AG09319 (cell line): ENCODE measurements around the gene HDDC2.

Experiments
- DNase-seq: peaks from one replicate; pipeline ENCODE4 v3.0.0-alpha.2; 2010; ENCODE audit warnings: low read depth; ENCODE audit errors: extremely low read depth
- TF ChIP-seq, protein P1 (sequence below): IDR thresholded peaks from 2 replicates; pipeline ENCODE4 v1.5.1; 2011; ENCODE audit warnings: low read depth, mild to moderate bottlenecking, inconsistent platforms, low read length, moderate library complexity

HDDC2 gene

GRCh38 chr6:125304970-125305660 lies 3.3 kb upstream of the HDDC2 start:
- no peak for DNase-seq
- TF ChIP-seq, protein P1, sequence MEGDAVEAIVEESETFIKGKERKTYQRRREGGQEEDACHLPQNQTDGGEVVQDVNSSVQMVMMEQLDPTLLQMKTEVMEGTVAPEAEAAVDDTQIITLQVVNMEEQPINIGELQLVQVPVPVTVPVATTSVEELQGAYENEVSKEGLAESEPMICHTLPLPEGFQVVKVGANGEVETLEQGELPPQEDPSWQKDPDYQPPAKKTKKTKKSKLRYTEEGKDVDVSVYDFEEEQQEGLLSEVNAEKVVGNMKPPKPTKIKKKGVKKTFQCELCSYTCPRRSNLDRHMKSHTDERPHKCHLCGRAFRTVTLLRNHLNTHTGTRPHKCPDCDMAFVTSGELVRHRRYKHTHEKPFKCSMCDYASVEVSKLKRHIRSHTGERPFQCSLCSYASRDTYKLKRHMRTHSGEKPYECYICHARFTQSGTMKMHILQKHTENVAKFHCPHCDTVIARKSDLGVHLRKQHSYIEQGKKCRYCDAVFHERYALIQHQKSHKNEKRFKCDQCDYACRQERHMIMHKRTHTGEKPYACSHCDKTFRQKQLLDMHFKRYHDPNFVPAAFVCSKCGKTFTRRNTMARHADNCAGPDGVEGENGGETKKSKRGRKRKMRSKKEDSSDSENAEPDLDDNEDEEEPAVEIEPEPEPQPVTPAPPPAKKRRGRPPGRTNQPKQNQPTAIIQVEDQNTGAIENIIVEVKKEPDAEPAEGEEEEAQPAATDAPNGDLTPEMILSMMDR, result no peak

GRCh38 chr6:125303512-125303854 lies 1.7 kb upstream of the HDDC2 start:
- TF ChIP-seq, protein P1, result no peak
- no peak for DNase-seq

GRCh38 chr6:125302840-125303511 lies 1.2 kb upstream of the HDDC2 start:
- TF ChIP-seq, protein P1, result no peak
- no peak for DNase-seq

- no peak for DNase-seq
- TF ChIP-seq, protein P1, result no peak
These were observed 754 bp downstream of the HDDC2 start for GRCh38 chr6:125300992-125301434.

- no peak for DNase-seq
- TF ChIP-seq, protein P1, result no peak
These were observed 2.5 kb downstream of the HDDC2 start for GRCh38 chr6:125299257-125299656.

- TF ChIP-seq, protein P1, result no peak
- DNase-seq, result no peak
These were observed 5.3 kb downstream of the HDDC2 start for GRCh38 chr6:125296471-125296870.

DNA sequence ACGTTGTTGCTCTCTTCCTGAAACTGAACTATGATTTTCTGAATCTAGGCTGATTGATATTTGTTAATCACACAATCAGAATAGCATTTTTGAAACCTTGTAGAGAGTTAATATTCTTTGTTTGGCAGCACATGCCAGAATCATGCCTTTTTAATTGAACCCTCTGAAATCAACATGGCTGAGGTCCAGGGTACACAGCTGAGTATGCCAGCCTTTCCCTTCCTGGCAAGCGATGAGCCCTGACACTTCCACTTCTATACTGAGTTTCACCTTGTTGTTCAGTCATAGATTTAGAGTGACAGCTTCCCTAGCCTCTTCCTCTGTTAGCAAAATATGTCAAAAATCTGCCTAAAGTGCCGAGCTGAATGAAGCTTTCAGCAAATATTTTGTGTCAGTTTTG lies 6.8 kb downstream of the HDDC2 start:
- no peak for DNase-seq
- TF ChIP-seq, protein P1, result no peak
